Suprapubic skin (tissue), 4 donors: Measurements from ENCODE around the gene TARBP1.
A peak's percentile ranks its signal among the peaks of the same experiment; 100 is the strongest.

Source experiments
- EP300 ChIP-seq: sonication (generic); formaldehyde crosslinking; IDR thresholded peaks from one replicate; pipeline ENCODE4 v1.6.1; 2017; ENCODE audit warnings: antibody characterized with exemption
- POLR2A ChIP-seq, 2 donors: fragments of 450-650 bp; IDR thresholded peaks; one replicate each; pipeline ENCODE4 v1.6.1; 2017; ENCODE audit warnings: antibody characterized with exemption in 2 of 2, mild to moderate bottlenecking in 2 of 2, moderate library complexity in 2 of 2
- POLR2AphosphoS5 ChIP-seq, 3 donors: sonication (generic); formaldehyde crosslinking; IDR thresholded peaks; one replicate each; pipeline ENCODE4 v1.6.1; 2017; ENCODE audit warnings: antibody characterized with exemption in 3 of 3
- TF ChIP-seq, protein P1 (sequence below), 2 donors: fragments of 200-600 bp in 1 of 2; fragments of 450-650 bp in 1 of 2; sonication (generic) in 1 of 2; IDR thresholded peaks; one replicate each; pipeline ENCODE4 v1.5.1; 2016 to 2019; ENCODE audit warnings: antibody characterized with exemption in 2 of 2, mild to moderate bottlenecking in 1 of 2, moderate library complexity in 1 of 2

DNA sequence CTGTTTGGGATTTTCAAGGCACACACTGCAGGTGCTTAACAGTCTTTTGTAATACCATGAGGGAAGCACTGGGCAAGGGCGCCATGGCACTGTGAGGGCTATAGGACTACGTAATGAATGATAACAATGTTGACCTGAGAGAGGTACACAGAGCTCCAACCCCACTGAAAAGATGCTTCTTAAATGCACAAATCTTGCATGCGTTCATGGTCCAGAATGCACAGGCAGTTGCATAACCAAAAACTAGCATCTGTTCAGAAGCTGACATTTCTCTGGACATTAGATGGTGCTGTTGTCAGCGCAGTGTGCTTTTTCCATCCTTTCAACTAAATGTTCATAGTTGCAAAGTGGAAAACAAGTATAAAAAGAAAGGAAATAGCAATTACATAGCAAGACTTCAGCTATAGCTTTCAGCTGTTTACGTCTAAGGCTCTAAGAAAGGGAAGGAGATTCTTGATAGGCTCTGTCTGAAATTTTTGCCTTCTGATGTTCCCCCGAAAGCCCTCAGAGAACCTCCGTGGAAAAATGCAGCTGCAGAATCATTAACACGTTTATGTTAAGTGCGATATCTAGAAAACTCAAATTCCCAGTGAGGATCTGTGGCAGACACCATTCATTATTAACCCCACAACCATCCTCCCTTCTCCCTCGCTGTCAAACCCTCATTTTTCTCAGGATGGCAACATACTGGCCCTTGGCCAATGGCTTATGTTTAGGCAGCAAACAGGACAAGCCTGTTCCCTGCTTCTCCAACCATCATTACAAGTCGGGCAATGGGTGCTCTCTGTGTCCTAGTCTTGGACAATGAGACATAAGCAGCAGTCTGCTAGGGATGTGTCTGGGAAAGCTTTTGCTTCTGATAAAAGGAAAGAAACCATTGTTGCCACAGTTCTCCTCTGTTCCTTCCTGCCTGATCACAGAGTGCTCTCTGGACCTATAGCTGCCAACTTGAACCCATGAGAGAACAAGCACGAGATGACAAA lies 8.2 kb upstream of the TARBP1 start:
- TF ChIP-seq EP300 (no peak), POLR2AphosphoS5 (IDR thresholded peaks at IDR 0.05) (no peak), POLR2A (IDR thresholded peaks at IDR 0.05) (no peak)
- TF ChIP-seq, protein P1, sequence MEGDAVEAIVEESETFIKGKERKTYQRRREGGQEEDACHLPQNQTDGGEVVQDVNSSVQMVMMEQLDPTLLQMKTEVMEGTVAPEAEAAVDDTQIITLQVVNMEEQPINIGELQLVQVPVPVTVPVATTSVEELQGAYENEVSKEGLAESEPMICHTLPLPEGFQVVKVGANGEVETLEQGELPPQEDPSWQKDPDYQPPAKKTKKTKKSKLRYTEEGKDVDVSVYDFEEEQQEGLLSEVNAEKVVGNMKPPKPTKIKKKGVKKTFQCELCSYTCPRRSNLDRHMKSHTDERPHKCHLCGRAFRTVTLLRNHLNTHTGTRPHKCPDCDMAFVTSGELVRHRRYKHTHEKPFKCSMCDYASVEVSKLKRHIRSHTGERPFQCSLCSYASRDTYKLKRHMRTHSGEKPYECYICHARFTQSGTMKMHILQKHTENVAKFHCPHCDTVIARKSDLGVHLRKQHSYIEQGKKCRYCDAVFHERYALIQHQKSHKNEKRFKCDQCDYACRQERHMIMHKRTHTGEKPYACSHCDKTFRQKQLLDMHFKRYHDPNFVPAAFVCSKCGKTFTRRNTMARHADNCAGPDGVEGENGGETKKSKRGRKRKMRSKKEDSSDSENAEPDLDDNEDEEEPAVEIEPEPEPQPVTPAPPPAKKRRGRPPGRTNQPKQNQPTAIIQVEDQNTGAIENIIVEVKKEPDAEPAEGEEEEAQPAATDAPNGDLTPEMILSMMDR (IDR thresholded peaks at IDR 0.05) = peak in 1 of 2 donors; percentile 59
